ENCODE results near the gene VSIR. TPM values are rescaled to one million over a fixed set of nuclear protein-coding genes. Genes with fewer than 3 reads are reported as not detected.

VSIR gene
- total RNA-seq, 2 donors from 2014 or later: 0.07 to 0.68 TPM

GRCh38 chr10:71802235-71802634, 28.9 kb upstream of the VSIR start:
- Mint-ChIP-seq H3K27me3 (ENCODE audit: insufficient read depth) (peaks cover 27% of the 10 kb centered on the region), H3K4me3 (no peak overlapping the region), H3K9me3 (no peaks in the 10 kb centered on the region), H3K4me1 (no peaks in the 10 kb centered on the region), H3K27ac (no peak overlapping the region), H3K36me3 (ENCODE audit: low read depth) (no peaks in the 10 kb centered on the region)
- H3K27ac ChIP-seq (ENCODE audit: low read depth, low read length): no peak overlapping the region
- no peak overlapping the region for H3K9ac ChIP-seq (ENCODE audit: extremely low read depth, low read length, poor library complexity, severe bottlenecking)
- H3K27me3 ChIP-seq (ENCODE audit: control insufficient read depth, insufficient read depth, low read length, poor library complexity, severe bottlenecking): no peaks in the 10 kb centered on the region
- no peaks in the 10 kb centered on the region for H3K36me3 ChIP-seq (ENCODE audit: control insufficient read depth, insufficient read depth, low read length)
- H3K9me3 ChIP-seq (ENCODE audit: control insufficient read depth, low read length): no peaks in the 10 kb centered on the region
- TF ChIP-seq CTCF (conservative IDR thresholded peaks at IDR 0.05): no peak
- no peak for DNase-seq
- no peak overlapping the region for H3K4me3 ChIP-seq (ENCODE audit: low read length)
- 94 to 97% methylated on average over 6 of the region's 6 CpGs for WGBS, 2 experiments (ENCODE audit: insufficient coverage in 1 of 2, insufficient read length in 1 of 2)
- H3K4me1 ChIP-seq (ENCODE audit: control insufficient read depth, insufficient read depth, low read length): no peaks in the 10 kb centered on the region

GRCh38 chr10:71801361-71801760, 28.0 kb upstream of the VSIR start:
- H3K4me1 Mint-ChIP-seq: no peaks in the 10 kb centered on the region
- no peaks in the 10 kb centered on the region for H3K9me3 Mint-ChIP-seq

DNA sequence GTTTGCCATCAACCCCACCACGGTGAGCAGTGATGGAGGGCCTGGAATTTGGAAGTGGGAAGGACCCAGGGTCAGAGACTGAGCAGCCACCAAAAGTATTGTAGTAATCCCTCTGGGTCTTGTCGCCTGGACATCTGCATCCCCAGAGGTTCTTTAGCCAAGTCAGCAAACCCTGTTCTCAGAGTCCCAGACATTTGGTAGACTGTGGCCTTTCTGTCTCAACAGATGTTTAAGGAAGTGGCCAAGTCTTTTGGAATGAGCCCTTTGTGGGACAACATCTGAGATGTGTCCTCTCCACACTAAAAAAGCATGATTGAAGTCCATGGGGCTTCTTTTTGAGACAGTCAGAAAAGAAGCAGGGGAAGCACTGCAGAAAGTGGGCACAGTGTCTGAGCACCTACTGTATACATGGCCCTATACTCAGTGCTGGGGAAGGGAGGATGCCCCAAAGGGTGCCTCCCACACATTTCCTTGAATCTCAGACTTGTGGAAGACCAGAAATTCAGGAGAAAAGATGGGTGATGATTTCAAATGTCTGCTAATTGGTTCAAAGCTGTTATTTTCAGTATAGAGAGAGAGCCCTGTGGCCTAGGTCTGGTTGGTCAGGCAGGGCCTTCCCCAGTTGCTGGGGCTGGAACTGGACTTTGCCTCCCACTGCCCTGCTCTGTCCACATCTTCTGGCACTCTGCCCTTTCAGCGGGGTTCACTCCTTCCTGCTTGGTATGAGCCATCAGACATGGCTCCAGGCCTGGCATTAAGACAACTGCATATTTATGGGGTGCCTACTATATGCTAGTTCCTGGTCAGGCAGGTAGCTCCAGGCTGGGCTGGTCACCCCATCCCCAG, 26.5 kb upstream of the VSIR start:
- H3K9me3 Mint-ChIP-seq: no peaks in the 10 kb centered on the region
- TF ChIP-seq CTCF (conservative IDR thresholded peaks at IDR 0.05): no peak
- 79 to 86% methylated on average over 2 to 3 of the region's 3 CpGs for WGBS, 2 experiments (ENCODE audit: insufficient coverage in 1 of 2, insufficient read length in 1 of 2)

More at GRCh38 chr10:71801361-71801760, 28.0 kb upstream of the VSIR start:
- Histone ChIP-seq H3K9me3 (ENCODE audit: control insufficient read depth, low read length) (no peaks in the 10 kb centered on the region), H3K9ac (ENCODE audit: extremely low read depth, low read length, poor library complexity, severe bottlenecking) (no peak overlapping the region), H3K4me1 (ENCODE audit: control insufficient read depth, insufficient read depth, low read length) (no peaks in the 10 kb centered on the region), H3K27me3 (ENCODE audit: control insufficient read depth, insufficient read depth, low read length, poor library complexity, severe bottlenecking) (no peaks in the 10 kb centered on the region), H3K36me3 (ENCODE audit: control insufficient read depth, insufficient read depth, low read length) (no peaks in the 10 kb centered on the region), H3K27ac (ENCODE audit: low read depth, low read length) (no peak overlapping the region), H3K4me3 (ENCODE audit: low read length) (no peak overlapping the region)
- no peak for DNase-seq
- WGBS, 2 experiments (ENCODE audit: insufficient coverage in 1 of 2, insufficient read length in 1 of 2): 88 to 91% methylated on average over 6 to 9 of the region's 9 CpGs
- H3K4me3 Mint-ChIP-seq: no peak overlapping the region
- H3K27me3 Mint-ChIP-seq (ENCODE audit: insufficient read depth): peaks cover 25% of the 10 kb centered on the region
- no peak overlapping the region for H3K27ac Mint-ChIP-seq
- no peak for TF ChIP-seq CTCF (conservative IDR thresholded peaks at IDR 0.05)
- no peaks in the 10 kb centered on the region for H3K36me3 Mint-ChIP-seq (ENCODE audit: low read depth)

More for the DNA sequence above, 26.5 kb upstream of the VSIR start:
- H3K9me3 ChIP-seq (ENCODE audit: control insufficient read depth, low read length): no peaks in the 10 kb centered on the region
- no peaks in the 10 kb centered on the region for H3K36me3 Mint-ChIP-seq (ENCODE audit: low read depth)
- peaks cover 13% of the 10 kb centered on the region for H3K27me3 Mint-ChIP-seq (ENCODE audit: insufficient read depth)
- no peak overlapping the region for H3K27ac ChIP-seq (ENCODE audit: low read depth, low read length)
- H3K4me3 Mint-ChIP-seq: no peak overlapping the region
- H3K4me3 ChIP-seq (ENCODE audit: low read length): no peak overlapping the region
- no peaks in the 10 kb centered on the region for H3K4me1 Mint-ChIP-seq
- no peaks in the 10 kb centered on the region for H3K27me3 ChIP-seq (ENCODE audit: control insufficient read depth, insufficient read depth, low read length, poor library complexity, severe bottlenecking)
- H3K27ac Mint-ChIP-seq: no peak overlapping the region
- H3K4me1 ChIP-seq (ENCODE audit: control insufficient read depth, insufficient read depth, low read length): no peaks in the 10 kb centered on the region
- no peak for DNase-seq
- no peak overlapping the region for H3K9ac ChIP-seq (ENCODE audit: extremely low read depth, low read length, poor library complexity, severe bottlenecking)
- no peaks in the 10 kb centered on the region for H3K36me3 ChIP-seq (ENCODE audit: control insufficient read depth, insufficient read depth, low read length)
